Esophagus muscularis mucosa (tissue), 4 donors: ENCODE data around the gene ZNF503. TPM values are rescaled to one million over a fixed set of nuclear protein-coding genes. Genes with fewer than 3 reads are reported as not detected.

ENCODE experiments used
- DNase-seq: peaks from one replicate; pipeline ENCODE4 v3.0.0-alpha.2; 2017; ENCODE audit errors: extremely low spot score
- H3K27ac ChIP-seq, 4 donors: fragments of 200-600 bp; sonication (generic); replicated peaks in 1 of 4; 1 replicate in 3 of 4; 2 replicates in 1 of 4; pipeline ENCODE4 v1.5.1; 2016 to 2019; ENCODE audit warnings: mild to moderate bottlenecking in 1 of 4
- H3K27me3 ChIP-seq, 4 donors: fragments of 200-600 bp; sonication (generic); one replicate each; pipeline versions ENCODE4 v1.5.1 to v1.6.0; 2016 to 2019
- H3K36me3 ChIP-seq, 4 donors: fragments of 200-600 bp; sonication (generic); one replicate each; pipeline ENCODE4 v1.5.1; 2016 to 2019
- H3K4me1 ChIP-seq, 4 donors: fragments of 200-600 bp; sonication (generic); one replicate each; pipeline ENCODE4 v1.5.1; 2016 to 2019
- H3K4me3 ChIP-seq, 4 donors: fragments of 200-600 bp; sonication (generic); 1 replicate in 2 of 4; 2 replicates in 2 of 4; pipeline ENCODE4 v1.5.1; 2016 to 2019; ENCODE audit warnings: mild to moderate bottlenecking in 4 of 4, moderate library complexity in 1 of 4
- H3K9me3 ChIP-seq, 4 donors: fragments of 200-600 bp; sonication (generic); 1 replicate in 3 of 4; 2 replicates in 1 of 4; pipeline ENCODE4 v1.5.1; 2016 to 2019
- CTCF ChIP-seq, 3 experiments: fragments of 200-600 bp in 2 of 3; fragments of 450-650 bp in 1 of 3; sonication (generic) in 2 of 3; IDR thresholded peaks; one replicate each; pipeline ENCODE4 v1.5.1; 2017 to 2019; ENCODE audit warnings: antibody characterized with exemption in 3 of 3, mild to moderate bottlenecking in 2 of 3, moderate library complexity in 1 of 3
- EP300 ChIP-seq: sonication (generic); formaldehyde crosslinking; IDR thresholded peaks from one replicate; pipeline ENCODE4 v1.6.1; 2017; ENCODE audit warnings: antibody characterized with exemption
- POLR2A ChIP-seq: fragments of 450-650 bp; IDR thresholded peaks from one replicate; pipeline ENCODE4 v1.6.1; 2017; ENCODE audit warnings: antibody characterized with exemption, moderate library complexity, mild to moderate bottlenecking, low read depth
- POLR2AphosphoS5 ChIP-seq, 2 donors: sonication (generic); formaldehyde crosslinking; IDR thresholded peaks; one replicate each; pipeline ENCODE4 v1.6.1; 2017; ENCODE audit warnings: antibody characterized with exemption in 2 of 2
- WGBS: methylation state at CpG from one replicate; pipeline ENCODE4 v1.1.5; 2018; 5-methylcytosine and 5-hydroxymethylcytosine counted together
- intact Hi-C: fragments of 100-400 bp; cut with DNase I; formaldehyde crosslinking; loops from one replicate; pipeline ENCODE4 v1.15.1; 2023
- total RNA-seq, 4 donors: library from RNA; depleted of rRNA; stranded (reverse); fragments of >200 nt; gene quantifications; one replicate each; pipeline versions ENCODE4 v1.1.0 to v1.2.1, GENCODE V29; 2016

ZNF503 gene
- total RNA-seq, 4 donors from 2014 or later = 21.2 to 101 (median 65.1) TPM

GRCh38 chr10:75414527-75414926 lies 13.0 kb upstream of the ZNF503 start:
- no peak for DNase-seq
- Histone ChIP-seq H3K27ac (no peak overlapping the region), H3K4me1 (peaks cover 3 to 10% (median 6%) of the 10 kb centered on the region in 4 donors), H3K27me3 (no peaks in the 10 kb centered on the region), H3K4me3 (no peak overlapping the region), H3K9me3 (no peaks in the 10 kb centered on the region), H3K36me3 (no peaks in the 10 kb centered on the region)
- intact Hi-C loops = no loop called here
- 96% methylated on average over 1 of the region's 1 CpG for WGBS
- TF ChIP-seq CTCF (IDR thresholded peaks at IDR 0.05) = no peak
- no peak for TF ChIP-seq POLR2AphosphoS5 (IDR thresholded peaks at IDR 0.05)
- no peak for TF ChIP-seq POLR2A
- no peak for TF ChIP-seq EP300

DNA sequence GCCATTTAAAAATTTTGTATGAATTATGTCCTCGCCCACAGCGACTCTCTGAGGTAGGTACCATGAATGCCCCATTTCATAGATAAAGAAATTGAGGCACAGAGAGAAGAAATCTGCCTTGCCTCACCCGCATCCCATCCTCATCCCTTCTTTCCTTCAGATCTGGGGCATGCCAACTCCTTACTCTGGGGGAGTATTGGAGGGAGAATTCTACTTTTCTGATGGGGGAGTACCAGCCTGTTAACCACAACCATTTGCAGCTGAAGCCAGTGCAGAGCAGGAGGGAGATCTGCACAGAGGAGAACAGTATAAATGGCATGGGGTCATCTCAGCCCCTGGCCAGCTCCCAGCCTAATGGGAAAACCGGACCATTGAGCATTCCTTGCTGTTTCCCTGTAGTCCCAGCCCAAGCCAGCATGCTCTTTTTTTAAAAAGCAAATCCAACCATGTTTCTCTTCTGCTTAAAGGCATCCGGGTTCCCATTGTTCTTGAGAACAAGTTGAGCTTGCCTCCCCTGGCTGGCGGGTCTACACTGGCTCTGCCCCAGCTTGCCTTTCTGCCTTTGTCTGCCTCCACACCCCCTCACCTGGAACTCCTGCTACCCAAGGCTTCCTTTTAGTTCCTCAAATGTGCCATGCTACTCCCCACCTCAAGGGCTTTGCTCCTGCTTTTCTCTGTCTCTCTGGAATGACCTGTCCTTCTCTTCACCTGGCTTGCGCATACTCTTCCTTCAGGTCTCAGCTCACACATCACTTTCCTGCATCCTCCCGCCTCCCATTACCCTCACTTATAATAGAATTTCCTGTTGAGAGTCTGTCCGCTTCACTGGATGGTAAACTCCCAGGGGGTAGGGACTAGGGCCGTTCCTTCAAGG lies 8.8 kb upstream of the ZNF503 start:
- peaks cover 9 to 44% (median 36%) of the 10 kb centered on the region in 4 donors for H3K4me1 ChIP-seq
- no peak for DNase-seq
- peak overlapping the region; percentile 99 to 100 (median 100) for H3K27ac ChIP-seq
- no peaks in the 10 kb centered on the region for H3K36me3 ChIP-seq
- no peaks in the 10 kb centered on the region for H3K9me3 ChIP-seq
- H3K4me3 ChIP-seq = no peak overlapping the region
- H3K27me3 ChIP-seq = peaks cover 0 to 3% (median 0%) of the 10 kb centered on the region in 4 donors
- 72% methylated on average over 10 of the region's 10 CpGs for WGBS
- TF ChIP-seq POLR2AphosphoS5 (IDR thresholded peaks at IDR 0.05) (no peak), POLR2A (no peak), EP300 (no peak)
- intact Hi-C loops = no loop called here

- peak; percentile 27 for TF ChIP-seq POLR2A
- TF ChIP-seq EP300 = no peak
- no peak for TF ChIP-seq CTCF (IDR thresholded peaks at IDR 0.05)
- TF ChIP-seq POLR2AphosphoS5 (IDR thresholded peaks at IDR 0.05) = peak in 1 of 2 donors; percentile 70
- Histone ChIP-seq H3K36me3 (no peaks in the 10 kb centered on the region), H3K27ac (peak overlapping the region; percentile 99 to 100 (median 100)), H3K9me3 (no peaks in the 10 kb centered on the region), H3K4me1 (peaks cover 17 to 56% (median 48%) of the 10 kb centered on the region in 4 donors), H3K4me3 (peak overlapping the region; percentile 78 to 93 (median 82)), H3K27me3 (peaks cover 0 to 11% (median 0%) of the 10 kb centered on the region in 4 donors)
- intact Hi-C loops = loop anchor here (5.0 to 10.0 kb wide), 3 partner anchors 98 to 678 kb away; no protein-coding TSS in a partner anchor
- 3% methylated on average over 22 of the region's 76 CpGs for WGBS
- no peak for DNase-seq
Measured at GRCh38 chr10:75408911-75409885, 7.6 kb upstream of the ZNF503 start.

DNA sequence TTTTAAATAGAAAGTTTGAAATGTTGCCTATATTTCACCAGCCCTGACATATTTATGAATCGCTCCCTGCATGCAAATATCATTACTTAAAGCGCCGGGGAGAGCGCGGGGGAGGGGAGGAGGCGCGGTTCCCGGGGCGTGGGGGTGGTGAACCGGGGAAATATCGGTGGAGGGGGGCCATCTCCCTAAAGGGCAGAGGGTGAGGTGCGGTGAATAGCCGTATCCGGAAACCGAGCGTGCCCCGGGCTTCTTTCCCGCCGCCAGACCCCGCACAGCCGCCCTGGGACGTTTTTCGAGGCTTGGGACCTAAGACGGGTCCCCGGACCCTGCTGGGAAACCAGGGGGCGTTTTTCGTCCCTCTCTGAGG lies 6.9 kb upstream of the ZNF503 start:
- TF ChIP-seq POLR2A (no peak), EP300 (no peak), CTCF (IDR thresholded peaks at IDR 0.05) (no peak), POLR2AphosphoS5 (IDR thresholded peaks at IDR 0.05) (no peak)
- H3K4me1 ChIP-seq = peaks cover 20 to 63% (median 55%) of the 10 kb centered on the region in 4 donors
- H3K4me3 ChIP-seq = peak overlapping the region; percentile 78 to 93 (median 82)
- H3K36me3 ChIP-seq = no peaks in the 10 kb centered on the region
- peak overlapping the region; percentile 99 to 100 (median 100) for H3K27ac ChIP-seq
- no peaks in the 10 kb centered on the region for H3K9me3 ChIP-seq
- H3K27me3 ChIP-seq = peaks cover 0 to 11% (median 0%) of the 10 kb centered on the region in 4 donors
- WGBS = 5% methylated on average over 27 of the region's 27 CpGs
- DNase-seq = no peak
- intact Hi-C loops = loop anchor here (5.0 to 10.0 kb wide), 3 partner anchors 99 to 679 kb away; no protein-coding TSS in a partner anchor
